ENCODE data around the gene EPHB1.

GRCh38 chr3:135117977-135118376 lies 322.9 kb downstream of the EPHB1 start:
- TF ChIP-seq POLR2A (IDR thresholded peaks at IDR 0.05): no peak
- TF ChIP-seq, protein P1, sequence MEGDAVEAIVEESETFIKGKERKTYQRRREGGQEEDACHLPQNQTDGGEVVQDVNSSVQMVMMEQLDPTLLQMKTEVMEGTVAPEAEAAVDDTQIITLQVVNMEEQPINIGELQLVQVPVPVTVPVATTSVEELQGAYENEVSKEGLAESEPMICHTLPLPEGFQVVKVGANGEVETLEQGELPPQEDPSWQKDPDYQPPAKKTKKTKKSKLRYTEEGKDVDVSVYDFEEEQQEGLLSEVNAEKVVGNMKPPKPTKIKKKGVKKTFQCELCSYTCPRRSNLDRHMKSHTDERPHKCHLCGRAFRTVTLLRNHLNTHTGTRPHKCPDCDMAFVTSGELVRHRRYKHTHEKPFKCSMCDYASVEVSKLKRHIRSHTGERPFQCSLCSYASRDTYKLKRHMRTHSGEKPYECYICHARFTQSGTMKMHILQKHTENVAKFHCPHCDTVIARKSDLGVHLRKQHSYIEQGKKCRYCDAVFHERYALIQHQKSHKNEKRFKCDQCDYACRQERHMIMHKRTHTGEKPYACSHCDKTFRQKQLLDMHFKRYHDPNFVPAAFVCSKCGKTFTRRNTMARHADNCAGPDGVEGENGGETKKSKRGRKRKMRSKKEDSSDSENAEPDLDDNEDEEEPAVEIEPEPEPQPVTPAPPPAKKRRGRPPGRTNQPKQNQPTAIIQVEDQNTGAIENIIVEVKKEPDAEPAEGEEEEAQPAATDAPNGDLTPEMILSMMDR (IDR thresholded peaks at IDR 0.05): no peak

All from uterus (tissue), 2 donors.